ENCODE data around the gene FARP1. TPM values are rescaled to one million over a fixed set of nuclear protein-coding genes. Genes with fewer than 3 reads are reported as not detected.

Gene FARP1
- polyA plus RNA-seq, 2 of the 4 experiments (the other 2 are of a cell fraction), result 9.4 to 13.0 TPM

- TF ChIP-seq ESRRA (IDR thresholded peaks at IDR 0.05; ENCODE audit: borderline replicate concordance, low read length), result no peak
Observed at GRCh38 chr13:98298599-98298998, 155.7 kb downstream of the FARP1 start (continued).

- no peak overlapping the region for H3K4me3 ChIP-seq
- WGBS (ENCODE audit: missing lambda C conversion rate), result 86% methylated on average over 6 of the region's 6 CpGs
- H3K4me2 ChIP-seq, result no peak overlapping the region
- H3K4me1 ChIP-seq, result peaks cover 15% of the 10 kb centered on the region
- H3K9me3 ChIP-seq, result no peaks in the 10 kb centered on the region
- ATAC-seq, result no peak
- no peak for FAIRE-seq
- TF ChIP-seq SREBF2 (IDR thresholded peaks at IDR 0.05), result no peak
- no peak for TF ChIP-seq ELK1 (IDR thresholded peaks at IDR 0.05; ENCODE audit: low read depth, low read length)
- no peak for TF ChIP-seq NFE2L2 (conservative IDR thresholded peaks at IDR 0.05; ENCODE audit: low read length)
- no peak for TF ChIP-seq ZSCAN20 (CRISPR knock-in tag; IDR thresholded peaks at IDR 0.05)
- TF ChIP-seq CHD2 (IDR thresholded peaks at IDR 0.05; ENCODE audit: low read length, partially characterized antibody), result no peak
- TF ChIP-seq USF2 (IDR thresholded peaks at IDR 0.05), result no peak
- TF ChIP-seq MAFK (IDR thresholded peaks at IDR 0.05; ENCODE audit: partially characterized antibody), result no peak
- TF ChIP-seq ATOH8 (CRISPR knock-in tag; IDR thresholded peaks at IDR 0.05; ENCODE audit: low read depth), result no peak
- TF ChIP-seq SMC3 (IDR thresholded peaks at IDR 0.05), result no peak
- TF ChIP-seq FOSB (CRISPR knock-in tag; IDR thresholded peaks at IDR 0.05), result no peak
- no peak for TF ChIP-seq FOSL2 (IDR thresholded peaks at IDR 0.05)
- TF ChIP-seq FOSL2 (CRISPR knock-in tag; IDR thresholded peaks at IDR 0.05), result no peak
- TF ChIP-seq NPAS2 (CRISPR knock-in tag; IDR thresholded peaks at IDR 0.05; ENCODE audit: borderline replicate concordance), result no peak
- TF ChIP-seq HOXA7 (CRISPR knock-in tag; IDR thresholded peaks at IDR 0.05), result no peak
- no peak for TF ChIP-seq CBX8 (IDR thresholded peaks at IDR 0.05)
- TF ChIP-seq MAX (IDR thresholded peaks at IDR 0.05), result no peak
- no peak for TF ChIP-seq JUN (IDR thresholded peaks at IDR 0.05)
- no peak for TF ChIP-seq KDM5A (IDR thresholded peaks at IDR 0.05)
- TF ChIP-seq RNF2 (IDR thresholded peaks at IDR 0.05; ENCODE audit: borderline replicate concordance, low read depth), result no peak
- TF ChIP-seq HOXB13 (CRISPR knock-in tag; IDR thresholded peaks at IDR 0.05; ENCODE audit: low read depth), result no peak
- no peak for TF ChIP-seq JUNB (IDR thresholded peaks at IDR 0.05)
- DNase-seq (ENCODE audit: low read depth in 1 of 2, low spot score in 1 of 2), result no peak
- ChIA-PET CTCF (no interaction called here), POLR2A (no interaction called here)
- H3K27ac ChIP-seq, result no peak overlapping the region
Observed at GRCh38 chr13:98299235-98299965, 156.5 kb downstream of the FARP1 start.

GRCh38 chr13:98299966-98300350 lies 157.1 kb downstream of the FARP1 start:
- POLR2A ChIA-PET, result no interaction called here
- DNase-seq (ENCODE audit: low read depth in 1 of 2, low spot score in 1 of 2), result no peak
- WGBS (ENCODE audit: missing lambda C conversion rate), result 90% methylated on average over 7 of the region's 7 CpGs

More at GRCh38 chr13:98299966-98300350, 157.1 kb downstream of the FARP1 start:
- no peak for FAIRE-seq
- ATAC-seq, result no peak
- no peak overlapping the region for H3K4me3 ChIP-seq
- H3K9me3 ChIP-seq, result no peaks in the 10 kb centered on the region
- no peak overlapping the region for H3K27ac ChIP-seq
- no peak overlapping the region for H3K4me2 ChIP-seq
- CTCF ChIA-PET, result no interaction called here
- H3K4me1 ChIP-seq, result peaks cover 15% of the 10 kb centered on the region
- no peak for TF ChIP-seq REST (IDR thresholded peaks at IDR 0.05)
- no peak for TF ChIP-seq ATOH8 (CRISPR knock-in tag; IDR thresholded peaks at IDR 0.05; ENCODE audit: low read depth)
- no peak for TF ChIP-seq PHF8 (IDR thresholded peaks at IDR 0.05; ENCODE audit: borderline replicate concordance, low read depth)

Measured in A549 (cell line).